ENCODE measurements around the gene CNTN4. TPM values are rescaled to one million over a fixed set of nuclear protein-coding genes. Genes with fewer than 3 reads are reported as not detected.

CNTN4 gene
- total RNA-seq, 1 experiment from 2014 or later, result 2.9 TPM

DNA sequence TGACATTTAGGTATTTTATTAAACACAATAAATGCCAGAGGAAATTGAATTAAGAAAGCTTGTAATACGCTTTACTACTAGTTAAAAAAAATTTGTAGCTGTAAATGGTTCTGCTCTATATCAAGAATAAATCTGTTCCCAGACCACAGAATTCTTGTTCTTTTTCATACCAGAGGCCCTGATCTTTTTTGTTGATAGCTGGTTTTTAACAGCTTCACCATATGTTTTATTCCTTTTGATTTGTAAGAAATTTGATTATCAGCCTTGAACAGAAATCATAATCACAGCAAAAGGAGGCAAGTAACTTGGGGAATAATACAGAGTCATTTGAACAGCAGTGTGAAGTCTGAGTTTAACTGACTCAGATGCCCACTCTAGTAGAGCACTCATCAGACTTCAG lies 202.7 kb downstream of the CNTN4 start:
- BruUV-seq (replicated peaks), result no TSS peak
- Mint-ChIP-seq H3K27ac (ENCODE audit: unreplicated experiment) (no peak overlapping the region), H3K27me3 (ENCODE audit: unreplicated experiment) (no peaks in the 10 kb centered on the region), H3K9me3 (ENCODE audit: low read depth, unreplicated experiment) (peaks cover 2% of the 10 kb centered on the region), H3K36me3 (ENCODE audit: insufficient read depth, unreplicated experiment) (no peaks in the 10 kb centered on the region), H3K4me3 (ENCODE audit: low read depth, unreplicated experiment) (no peak overlapping the region), H3K4me1 (ENCODE audit: low read depth, unreplicated experiment) (no peaks in the 10 kb centered on the region)
- CTCF ChIA-PET, result no interaction called here
- TF ChIP-seq, protein P1, sequence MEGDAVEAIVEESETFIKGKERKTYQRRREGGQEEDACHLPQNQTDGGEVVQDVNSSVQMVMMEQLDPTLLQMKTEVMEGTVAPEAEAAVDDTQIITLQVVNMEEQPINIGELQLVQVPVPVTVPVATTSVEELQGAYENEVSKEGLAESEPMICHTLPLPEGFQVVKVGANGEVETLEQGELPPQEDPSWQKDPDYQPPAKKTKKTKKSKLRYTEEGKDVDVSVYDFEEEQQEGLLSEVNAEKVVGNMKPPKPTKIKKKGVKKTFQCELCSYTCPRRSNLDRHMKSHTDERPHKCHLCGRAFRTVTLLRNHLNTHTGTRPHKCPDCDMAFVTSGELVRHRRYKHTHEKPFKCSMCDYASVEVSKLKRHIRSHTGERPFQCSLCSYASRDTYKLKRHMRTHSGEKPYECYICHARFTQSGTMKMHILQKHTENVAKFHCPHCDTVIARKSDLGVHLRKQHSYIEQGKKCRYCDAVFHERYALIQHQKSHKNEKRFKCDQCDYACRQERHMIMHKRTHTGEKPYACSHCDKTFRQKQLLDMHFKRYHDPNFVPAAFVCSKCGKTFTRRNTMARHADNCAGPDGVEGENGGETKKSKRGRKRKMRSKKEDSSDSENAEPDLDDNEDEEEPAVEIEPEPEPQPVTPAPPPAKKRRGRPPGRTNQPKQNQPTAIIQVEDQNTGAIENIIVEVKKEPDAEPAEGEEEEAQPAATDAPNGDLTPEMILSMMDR (IDR thresholded peaks at IDR 0.05; ENCODE audit: unreplicated experiment), result no peak
- no peak for DNase-seq
- intact Hi-C loops (cut with micrococcal nuclease; ENCODE audit: unreplicated experiment), result no loop called here

DNA sequence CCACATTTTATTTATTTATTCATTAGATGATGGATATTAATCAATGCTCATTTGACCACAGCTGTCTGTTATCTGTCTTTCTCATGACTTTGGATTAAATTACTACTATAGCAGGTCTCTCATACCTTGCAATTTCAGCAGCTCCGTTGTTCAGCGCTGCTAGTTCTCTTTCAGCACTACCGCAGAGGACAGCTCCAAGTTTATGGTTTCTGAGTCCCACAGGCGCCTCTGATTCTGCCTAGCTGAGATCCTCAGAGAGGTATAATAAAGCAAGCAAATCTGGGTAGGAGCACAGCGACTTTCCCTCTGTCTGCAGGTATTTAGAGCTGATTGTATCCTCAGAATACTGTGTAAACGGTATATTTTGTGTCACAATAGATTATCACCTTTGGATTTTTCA lies 204.9 kb downstream of the CNTN4 start:
- Mint-ChIP-seq H3K4me1 (ENCODE audit: low read depth, unreplicated experiment) (no peaks in the 10 kb centered on the region), H3K4me3 (ENCODE audit: low read depth, unreplicated experiment) (no peak overlapping the region), H3K27me3 (ENCODE audit: unreplicated experiment) (no peaks in the 10 kb centered on the region), H3K36me3 (ENCODE audit: insufficient read depth, unreplicated experiment) (no peaks in the 10 kb centered on the region), H3K9me3 (ENCODE audit: low read depth, unreplicated experiment) (no peaks in the 10 kb centered on the region), H3K27ac (ENCODE audit: unreplicated experiment) (no peak overlapping the region)
- CTCF ChIA-PET, result no interaction called here
- no TSS peak for BruUV-seq (replicated peaks)
- DNase-seq, result no peak
- intact Hi-C loops (cut with micrococcal nuclease; ENCODE audit: unreplicated experiment), result no loop called here
- TF ChIP-seq, protein P1 (IDR thresholded peaks at IDR 0.05; ENCODE audit: unreplicated experiment), result no peak

DNA sequence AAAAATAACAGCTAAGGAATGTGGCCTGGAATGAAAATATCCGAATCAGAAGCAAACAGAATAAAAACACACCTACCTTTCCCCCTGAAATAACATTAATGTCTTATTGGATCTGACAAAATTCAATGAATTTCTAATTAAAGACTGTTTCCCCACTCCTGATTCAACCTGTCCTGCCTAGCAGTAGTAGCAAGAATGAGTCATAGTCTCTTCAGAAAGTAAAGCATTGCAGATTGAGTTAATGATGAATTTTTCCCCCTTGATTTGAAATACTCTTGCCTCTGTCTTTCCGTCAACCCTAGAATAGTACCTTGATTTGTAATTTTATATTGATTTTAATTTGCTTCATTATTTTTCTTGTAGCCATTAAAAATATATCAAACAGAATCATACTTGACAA lies 212.4 kb downstream of the CNTN4 start:
- H3K9me3 Mint-ChIP-seq (ENCODE audit: low read depth, unreplicated experiment), result no peaks in the 10 kb centered on the region
- H3K4me3 Mint-ChIP-seq (ENCODE audit: low read depth, unreplicated experiment), result no peak overlapping the region
- intact Hi-C loops (cut with micrococcal nuclease; ENCODE audit: unreplicated experiment), result no loop called here
- CTCF ChIA-PET, result no interaction called here
- no peaks in the 10 kb centered on the region for H3K4me1 Mint-ChIP-seq (ENCODE audit: low read depth, unreplicated experiment)
- no peak for DNase-seq
- H3K27me3 Mint-ChIP-seq (ENCODE audit: unreplicated experiment), result no peaks in the 10 kb centered on the region
- TF ChIP-seq, protein P1 (IDR thresholded peaks at IDR 0.05; ENCODE audit: unreplicated experiment), result no peak
- no TSS peak for BruUV-seq (replicated peaks)
- no peaks in the 10 kb centered on the region for H3K36me3 Mint-ChIP-seq (ENCODE audit: insufficient read depth, unreplicated experiment)
- H3K27ac Mint-ChIP-seq (ENCODE audit: unreplicated experiment), result no peak overlapping the region

DNA sequence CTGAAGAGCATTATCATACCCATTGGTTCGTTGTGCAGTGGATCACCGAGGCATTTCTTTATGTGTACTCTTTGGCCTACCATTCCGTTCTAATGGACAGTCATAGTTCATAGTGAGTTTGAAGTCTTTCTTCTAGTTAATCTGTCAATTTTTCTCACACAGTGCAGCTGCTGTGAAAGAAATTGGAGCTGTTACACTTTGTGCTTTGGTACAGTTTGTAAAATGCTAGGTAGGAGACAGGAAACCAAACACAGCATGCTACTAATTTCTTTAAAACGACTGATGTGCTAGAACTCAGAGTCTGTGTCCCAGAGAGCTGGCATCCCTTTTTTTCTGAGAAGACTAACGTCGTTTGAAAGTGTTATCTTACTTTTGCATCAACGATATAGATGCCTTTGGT lies 218.9 kb downstream of the CNTN4 start:
- Mint-ChIP-seq H3K27ac (ENCODE audit: unreplicated experiment) (no peak overlapping the region), H3K27me3 (ENCODE audit: unreplicated experiment) (no peaks in the 10 kb centered on the region), H3K4me1 (ENCODE audit: low read depth, unreplicated experiment) (no peaks in the 10 kb centered on the region), H3K9me3 (ENCODE audit: low read depth, unreplicated experiment) (peaks cover 2% of the 10 kb centered on the region), H3K36me3 (ENCODE audit: insufficient read depth, unreplicated experiment) (no peaks in the 10 kb centered on the region), H3K4me3 (ENCODE audit: low read depth, unreplicated experiment) (no peak overlapping the region)
- intact Hi-C loops (cut with micrococcal nuclease; ENCODE audit: unreplicated experiment), result no loop called here
- BruUV-seq (replicated peaks), result no TSS peak
- DNase-seq, result no peak
- TF ChIP-seq, protein P1 (IDR thresholded peaks at IDR 0.05; ENCODE audit: unreplicated experiment), result no peak
- CTCF ChIA-PET, result interaction anchor here (0.6 kb wide), 1 partner anchor 330 kb away, joined by 3 read pairs; no protein-coding TSS in a partner anchor
